Caco-2 (cell line): ENCODE measurements around the gene SNAP47. TPM values are rescaled to one million over a fixed set of nuclear protein-coding genes. Genes with fewer than 3 reads are reported as not detected.

Experiments used
- BruUV-seq: library from RNA; stranded (reverse); fragments of 400-500 nt; replicated peaks from 2 replicates; lab custom pipeline; 2021; lab: Mats Ljungman, UMichigan
- CTCF ChIA-PET: fragments of 300-600 bp; sonication (Branson Sonifier 250); formaldehyde crosslinking; loops from one replicate; lab custom pipeline; 2022; ENCODE audit warnings: antibody characterized with exemption; lab: Charles Lee
- POLR2A ChIA-PET: fragments of 300-600 bp; sonication (Branson Sonifier 250); formaldehyde crosslinking; loops from one replicate; lab custom pipeline; 2022; ENCODE audit warnings: antibody characterized with exemption; lab: Charles Lee
- DNase-seq, 2 experiments: peaks; one replicate each; pipeline versions ENCODE4 v3.0.0 to v3.0.0-alpha.2; 2020 to 2022
- H3K27me3 ChIP-seq: replicated peaks from 2 replicates; pipeline ENCODE4 v1.6.0; 2011; ENCODE audit warnings: low read length; ENCODE audit not compliant: control insufficient read depth, insufficient read depth
- H3K36me3 ChIP-seq: 2 replicates; pipeline ENCODE4 v1.5.1; 2011; ENCODE audit warnings: low read length; ENCODE audit not compliant: control insufficient read depth, insufficient read depth
- H3K4me1 ChIP-seq: fragments of 250-450 bp; sonication (Bioruptor Pico); 2 replicates; pipeline ENCODE4 v1.5.1; 2020; ENCODE audit warnings: mild to moderate bottlenecking
- H3K4me3 ChIP-seq: 2 replicates; pipeline ENCODE4 v1.5.1; 2011; ENCODE audit warnings: low read depth, mild to moderate bottlenecking, control low read depth, low read length
- H3K9me3 ChIP-seq: fragments of 250-450 bp; sonication (Bioruptor Pico); 2 replicates; pipeline ENCODE4 v1.5.1; 2020; ENCODE audit warnings: mild to moderate bottlenecking, moderate library complexity
- H3K27ac Mint-ChIP-seq: one replicate; pipeline ENCODE4 v1.8.0; 2022; ENCODE audit warnings: mixed read lengths; ENCODE audit not compliant: unreplicated experiment
- H3K27me3 Mint-ChIP-seq: one replicate; pipeline ENCODE4 v1.8.0; 2022; ENCODE audit warnings: mixed read lengths; ENCODE audit not compliant: insufficient read depth, unreplicated experiment
- H3K36me3 Mint-ChIP-seq: one replicate; pipeline ENCODE4 v1.8.0; 2022; ENCODE audit warnings: mild to moderate bottlenecking, mixed read lengths; ENCODE audit not compliant: insufficient read depth, unreplicated experiment
- H3K4me1 Mint-ChIP-seq: one replicate; pipeline ENCODE4 v1.8.0; 2022; ENCODE audit warnings: low read depth, mixed read lengths; ENCODE audit not compliant: unreplicated experiment
- H3K4me3 Mint-ChIP-seq: one replicate; pipeline ENCODE4 v1.8.0; 2022; ENCODE audit warnings: mild to moderate bottlenecking, moderate library complexity, mixed read lengths; ENCODE audit not compliant: unreplicated experiment
- H3K9me3 Mint-ChIP-seq: one replicate; pipeline ENCODE4 v1.8.0; 2022; ENCODE audit warnings: mixed read lengths; ENCODE audit not compliant: unreplicated experiment
- intact Hi-C: fragments of 100-400 bp; cut with micrococcal nuclease; formaldehyde crosslinking; loops from one replicate; pipeline ENCODE4 v1.10.0; 2022; ENCODE audit not compliant: unreplicated experiment
- total RNA-seq: library from RNA; stranded (reverse); gene quantifications from 2 replicates; pipeline ENCODE4 v1.2.3, GENCODE V29; 2022
- TF ChIP-seq, protein P1 (sequence below), 2 experiments: fragments of 200-600 bp in 1 of 2; IDR thresholded peaks; 1 replicate in 1 of 2; 2 replicates in 1 of 2; pipeline versions ENCODE4 v1.5.1 to v1.8.0; 2011 to 2022; ENCODE audit warnings: antibody characterized with exemption in 1 of 2, control low read depth in 1 of 2, inconsistent platforms in 1 of 2, low read depth in 1 of 2, low read length in 1 of 2, mild to moderate bottlenecking in 1 of 2, moderate library complexity in 1 of 2; ENCODE audit not compliant: insufficient read depth in 1 of 2, severe bottlenecking in 1 of 2, unreplicated experiment in 1 of 2

The SNAP47 gene
- total RNA-seq, 1 experiment from 2014 or later, result 29.1 TPM

DNA sequence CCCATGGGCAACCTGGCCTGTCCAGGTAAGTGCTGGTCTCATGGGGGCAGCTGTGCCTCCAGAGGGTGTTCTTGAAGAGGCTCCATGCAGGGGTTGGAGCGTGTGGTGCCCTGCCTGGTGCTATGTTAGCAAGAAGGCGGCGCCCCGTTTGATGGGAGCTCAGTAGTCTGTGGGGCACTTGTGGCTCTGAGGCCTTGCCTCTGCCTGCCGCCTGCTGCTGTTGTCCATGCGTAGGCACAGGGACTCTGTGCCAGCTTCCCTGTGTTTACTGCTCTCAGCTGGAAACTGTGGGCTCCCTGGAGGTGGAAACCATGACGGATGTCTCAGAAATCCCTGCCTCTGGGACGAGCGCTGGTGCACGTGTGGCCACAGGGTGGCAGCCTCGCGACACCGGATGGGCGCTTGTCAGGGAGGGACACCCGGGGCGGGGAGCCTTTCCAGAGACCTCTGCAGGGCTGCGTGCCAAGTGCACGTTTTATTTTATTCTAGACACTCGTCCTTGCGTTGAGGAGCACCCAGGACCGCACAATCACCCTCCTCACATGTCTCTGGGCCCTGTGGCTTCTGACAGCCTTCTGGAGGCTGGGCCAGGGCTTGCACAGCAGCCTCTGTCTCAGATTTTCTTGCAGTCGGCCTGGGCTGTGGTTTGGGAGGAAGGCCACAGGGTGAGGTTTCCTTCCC, 27.1 kb downstream of the SNAP47 start:
- TF ChIP-seq, protein P1, sequence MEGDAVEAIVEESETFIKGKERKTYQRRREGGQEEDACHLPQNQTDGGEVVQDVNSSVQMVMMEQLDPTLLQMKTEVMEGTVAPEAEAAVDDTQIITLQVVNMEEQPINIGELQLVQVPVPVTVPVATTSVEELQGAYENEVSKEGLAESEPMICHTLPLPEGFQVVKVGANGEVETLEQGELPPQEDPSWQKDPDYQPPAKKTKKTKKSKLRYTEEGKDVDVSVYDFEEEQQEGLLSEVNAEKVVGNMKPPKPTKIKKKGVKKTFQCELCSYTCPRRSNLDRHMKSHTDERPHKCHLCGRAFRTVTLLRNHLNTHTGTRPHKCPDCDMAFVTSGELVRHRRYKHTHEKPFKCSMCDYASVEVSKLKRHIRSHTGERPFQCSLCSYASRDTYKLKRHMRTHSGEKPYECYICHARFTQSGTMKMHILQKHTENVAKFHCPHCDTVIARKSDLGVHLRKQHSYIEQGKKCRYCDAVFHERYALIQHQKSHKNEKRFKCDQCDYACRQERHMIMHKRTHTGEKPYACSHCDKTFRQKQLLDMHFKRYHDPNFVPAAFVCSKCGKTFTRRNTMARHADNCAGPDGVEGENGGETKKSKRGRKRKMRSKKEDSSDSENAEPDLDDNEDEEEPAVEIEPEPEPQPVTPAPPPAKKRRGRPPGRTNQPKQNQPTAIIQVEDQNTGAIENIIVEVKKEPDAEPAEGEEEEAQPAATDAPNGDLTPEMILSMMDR (IDR thresholded peaks at IDR 0.05; ENCODE audit: insufficient read depth in 1 of 2, low read depth in 1 of 2, low read length in 1 of 2, severe bottlenecking in 1 of 2, unreplicated experiment in 1 of 2), result peak; percentile 90 to 96
- Histone ChIP-seq H3K4me1 (0 out of 2 replicates have a peak, but pooled peaks cover 5% of the 10 kb centered on the region), H3K9me3 (no peaks in the 10 kb centered on the region), H3K4me3 (no peak overlapping the region), H3K36me3 (no peaks in the 10 kb centered on the region; the same call in 1 of the 2 replicates), H3K27me3 (no peaks in the 10 kb centered on the region)
- peaks cover 13% of the 10 kb centered on the region for H3K36me3 Mint-ChIP-seq
- H3K27ac Mint-ChIP-seq, result no peak overlapping the region
- no peak overlapping the region for H3K4me3 Mint-ChIP-seq
- intact Hi-C loops, result loop anchor here (1.0 kb wide), 2 partner anchors 184 to 281 kb away; no protein-coding TSS in a partner anchor
- H3K27me3 Mint-ChIP-seq, result no peaks in the 10 kb centered on the region
- CTCF ChIA-PET, result interaction anchor here (0.6 kb wide), 1 partner anchor 184 kb away, joined by 3 read pairs; no protein-coding TSS in a partner anchor
- H3K9me3 Mint-ChIP-seq, result no peaks in the 10 kb centered on the region
- peak; percentile 80 to 89 for DNase-seq
- no peaks in the 10 kb centered on the region for H3K4me1 Mint-ChIP-seq
- POLR2A ChIA-PET, result interaction anchor here (0.5 kb wide), 1 partner anchor 25 kb away, joined by 3 read pairs; no protein-coding TSS in a partner anchor
- no TSS peak for BruUV-seq

DNA sequence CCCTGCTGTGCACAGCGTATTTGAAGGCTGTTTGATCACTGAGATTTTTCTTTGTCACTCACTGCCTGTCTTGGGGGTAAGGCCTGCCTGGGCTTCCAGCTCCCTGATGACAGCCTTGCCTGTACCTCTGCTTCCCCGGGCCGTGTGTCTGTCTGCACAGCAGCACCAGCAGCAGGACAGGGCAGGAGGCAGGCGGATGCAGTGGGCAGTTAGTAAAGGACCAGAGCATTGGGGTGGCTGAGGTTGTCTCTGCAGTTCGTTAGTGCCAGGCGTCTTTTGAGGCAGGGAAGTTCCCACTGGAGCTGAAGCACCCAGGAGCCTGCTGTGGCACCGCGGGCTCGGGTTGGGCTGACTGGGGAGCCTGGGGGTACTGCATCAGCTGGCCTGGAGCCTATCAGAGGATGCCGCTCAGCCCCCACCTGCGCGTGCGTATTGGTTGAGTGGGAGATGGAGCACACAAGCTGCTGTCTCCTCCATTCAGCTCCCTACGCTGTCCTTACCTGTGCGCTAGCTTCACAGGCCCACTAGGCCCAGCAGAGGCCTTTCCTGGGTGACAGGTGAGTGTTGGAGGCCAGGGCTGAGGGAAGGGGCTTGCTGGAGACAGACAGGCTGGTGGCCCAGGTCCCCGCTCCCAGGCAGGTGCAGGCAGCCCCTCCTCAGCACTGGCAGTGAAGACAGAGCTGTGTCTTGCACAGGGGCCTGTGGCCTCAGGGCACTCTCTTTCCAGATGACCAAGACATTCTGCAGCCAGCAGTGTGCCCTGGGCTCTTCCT, 28.2 kb downstream of the SNAP47 start:
- no peak overlapping the region for H3K4me3 Mint-ChIP-seq
- H3K27ac Mint-ChIP-seq, result no peak overlapping the region
- Histone ChIP-seq H3K36me3 (no peaks in the 10 kb centered on the region; the same call in none of the 2 replicates), H3K9me3 (no peaks in the 10 kb centered on the region), H3K4me3 (no peak overlapping the region), H3K4me1 (0 out of 2 replicates have a peak, but pooled peaks cover 5% of the 10 kb centered on the region), H3K27me3 (no peaks in the 10 kb centered on the region)
- no peaks in the 10 kb centered on the region for H3K9me3 Mint-ChIP-seq
- no peaks in the 10 kb centered on the region for H3K4me1 Mint-ChIP-seq
- peaks cover 18% of the 10 kb centered on the region for H3K36me3 Mint-ChIP-seq
- ChIA-PET CTCF (interaction anchor here (0.6 kb wide), 1 partner anchor 27 kb away, joined by 3 read pairs; no protein-coding TSS in a partner anchor), POLR2A (no interaction called here)
- DNase-seq, result no peak
- intact Hi-C loops, result no loop called here
- TF ChIP-seq, protein P1 (IDR thresholded peaks at IDR 0.05; ENCODE audit: insufficient read depth in 1 of 2, low read depth in 1 of 2, low read length in 1 of 2, severe bottlenecking in 1 of 2, unreplicated experiment in 1 of 2), result no peak
- BruUV-seq, result no TSS peak
- no peaks in the 10 kb centered on the region for H3K27me3 Mint-ChIP-seq

DNA sequence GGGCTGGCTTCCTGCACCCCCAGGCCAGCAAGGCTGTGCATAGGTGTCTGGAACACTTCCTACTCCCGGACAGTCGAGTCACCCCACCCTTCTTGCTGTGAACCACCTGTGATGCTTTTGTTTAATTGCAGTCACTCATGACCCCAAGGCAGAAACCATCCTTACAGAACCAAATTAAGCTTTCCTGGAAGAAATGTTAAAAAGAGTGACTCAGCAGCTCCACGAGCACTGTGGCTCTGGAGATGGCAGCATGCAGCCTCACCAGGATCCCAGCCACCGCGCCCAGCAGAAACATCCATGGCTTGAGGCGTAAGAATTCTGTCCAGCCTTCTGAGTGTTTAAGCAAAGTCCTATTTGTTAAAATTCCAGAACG, 28.8 kb downstream of the SNAP47 start:
- TF ChIP-seq, protein P1 (IDR thresholded peaks at IDR 0.05; ENCODE audit: insufficient read depth in 1 of 2, low read depth in 1 of 2, low read length in 1 of 2, severe bottlenecking in 1 of 2, unreplicated experiment in 1 of 2), result no peak
- Histone ChIP-seq H3K36me3 (no peaks in the 10 kb centered on the region; the same call in none of the 2 replicates), H3K4me1 (0 out of 2 replicates have a peak, but pooled peaks cover 5% of the 10 kb centered on the region), H3K4me3 (no peak overlapping the region), H3K9me3 (no peaks in the 10 kb centered on the region), H3K27me3 (no peaks in the 10 kb centered on the region)
- ChIA-PET POLR2A (no interaction called here), CTCF (no interaction called here)
- intact Hi-C loops, result no loop called here
- H3K4me3 Mint-ChIP-seq, result no peak overlapping the region
- H3K27ac Mint-ChIP-seq, result no peak overlapping the region
- no peaks in the 10 kb centered on the region for H3K27me3 Mint-ChIP-seq
- no TSS peak for BruUV-seq
- no peaks in the 10 kb centered on the region for H3K4me1 Mint-ChIP-seq
- no peaks in the 10 kb centered on the region for H3K9me3 Mint-ChIP-seq
- DNase-seq, result peak; percentile 33 to 65
- peaks cover 23% of the 10 kb centered on the region for H3K36me3 Mint-ChIP-seq
